ENCODE results near the gene TTYH3. TPM values are rescaled to one million over a fixed set of nuclear protein-coding genes. Genes with fewer than 3 reads are reported as not detected.

The TTYH3 gene
- total and polyA plus RNA-seq, 2 of the 8 experiments (the other 6 are each of a cell fraction or from before 2014, with no cell fraction given): 66.2 to 169 TPM

DNA sequence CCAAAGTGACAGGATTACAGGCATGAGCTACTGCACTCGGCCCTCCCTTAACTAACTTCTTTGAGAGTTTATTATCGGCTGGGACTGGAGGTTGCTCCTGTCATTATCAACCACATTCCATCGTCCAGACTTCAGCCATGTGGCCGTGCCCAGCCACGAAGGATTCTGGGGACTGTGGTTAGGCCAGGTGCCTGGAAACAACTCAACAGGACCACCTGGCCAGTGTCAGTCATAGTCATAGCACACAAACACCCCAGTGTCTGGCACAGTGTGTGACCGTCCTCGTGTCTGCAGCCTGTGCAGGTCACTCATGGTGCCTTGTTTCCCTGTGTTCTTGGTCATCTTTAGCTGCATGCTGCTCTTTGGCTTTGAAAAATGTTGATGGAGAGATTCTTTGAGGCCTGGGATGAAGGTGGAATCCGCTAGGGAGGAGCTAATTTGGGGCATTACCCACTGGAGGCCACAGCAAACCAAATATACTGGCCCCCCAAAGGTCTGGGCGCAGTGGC is 43.5 kb downstream of the TTYH3 start:
- Histone ChIP-seq H2AFZ (ENCODE audit: low read length) (no peak overlapping the region), H3K23ac (ENCODE audit: insufficient read length) (no peak overlapping the region), H3K14ac (ENCODE audit: insufficient read length) (no peak overlapping the region), H3K9ac (replicated peaks in 1 of 4; ENCODE audit: extremely low read depth in 1 of 4, low read depth in 3 of 4, low read length in 3 of 4) (no peak overlapping the region), H3K79me1 (ENCODE audit: low read depth, low read length) (no peaks in the 10 kb centered on the region), H3K18ac (ENCODE audit: extremely low read depth, low read length) (no peak overlapping the region), H2BK15ac (ENCODE audit: low read length) (no peak overlapping the region), H4K20me1 (replicated peaks in 1 of 2; ENCODE audit: control insufficient read depth in 1 of 2, insufficient read depth in 2 of 2, low read length in 2 of 2) (no peaks in the 10 kb centered on the region), H3K56ac (replicated peaks; ENCODE audit: insufficient read length, low read depth, low read length) (no peak overlapping the region), H2BK120ac (replicated peaks; ENCODE audit: low read depth, low read length) (no peak overlapping the region), H3K4me3 (ENCODE audit: extremely low read depth in 1 of 4, insufficient read depth in 2 of 4, low read depth in 3 of 4, low read length in 4 of 4) (no peak overlapping the region), H3K4me2 (ENCODE audit: insufficient read depth in 1 of 2, low read depth in 2 of 2, low read length in 2 of 2) (no peak overlapping the region), H2BK5ac (ENCODE audit: low read depth, low read length) (no peak overlapping the region), H3K27me3 (replicated peaks in 1 of 4; ENCODE audit: control insufficient read depth in 3 of 4, extremely low read depth in 1 of 4, insufficient read depth in 3 of 4, low read length in 3 of 4) (no peaks in the 10 kb centered on the region), H3K27ac (ENCODE audit: low read depth, low read length) (no peak overlapping the region), H4K91ac (replicated peaks; ENCODE audit: insufficient read length, low read length) (no peak overlapping the region), H4K5ac (ENCODE audit: insufficient read length, low read depth, low read length) (no peak overlapping the region), H3K79me2 (ENCODE audit: control insufficient read depth in 1 of 2, insufficient read depth in 2 of 2, low read length in 2 of 2) (no peaks in the 10 kb centered on the region), H4K8ac (ENCODE audit: extremely low read depth, insufficient read depth, low read length) (no peak overlapping the region), H3K9me3 (ENCODE audit: insufficient read depth in 2 of 2, low read depth in 1 of 2, low read length in 1 of 2) (no peaks in the 10 kb centered on the region), H2BK20ac (ENCODE audit: low read length) (no peak overlapping the region), H3K23me2 (ENCODE audit: low read depth, low read length) (no peaks in the 10 kb centered on the region), H3K4me1 (replicated peaks in 1 of 4; ENCODE audit: control insufficient read depth in 3 of 4, insufficient read depth in 4 of 4, low read length in 3 of 4) (no peaks in the 10 kb centered on the region), H2AK5ac (ENCODE audit: low read depth, low read length) (no peak overlapping the region), H3K36me3 (ENCODE audit: control insufficient read depth in 2 of 4, insufficient read depth in 4 of 4, low read length in 3 of 4) (no peaks in the 10 kb centered on the region), H3K4ac (replicated peaks; ENCODE audit: insufficient read length, low read depth, low read length) (no peak overlapping the region), H2BK12ac (ENCODE audit: low read depth, low read length) (no peak overlapping the region)
- DNase-seq (ENCODE audit: low read depth in 1 of 2, low spot score in 2 of 2): no peak
- POLR2A ChIA-PET (ENCODE audit: partially characterized antibody): no interaction called here
- FAIRE-seq: no peak
- WGBS, 2 experiments (ENCODE audit: extremely low coverage in 1 of 2, insufficient coverage in 1 of 2, insufficient read length in 1 of 2, insufficient replicate concordance in 2 of 2, low coverage in 1 of 2, low lambda C conversion rate in 2 of 2, missing lambda C conversion rate in 1 of 2): 83% methylated on average over 9 of the region's 9 CpGs; no CpG with 5 or more reads in 1 of the 2 experiments
- CTCF ChIA-PET (ENCODE audit: partially characterized antibody): interaction anchor here (0.6 kb wide), 1 partner anchor 201 kb away, joined by 3 read pairs; no protein-coding TSS in a partner anchor
- TF ChIP-seq CREB1 (IDR thresholded peaks at IDR 0.05) (no peak), EGR1 (IDR thresholded peaks at IDR 0.05; ENCODE audit: borderline replicate concordance, low read depth, low read length) (no peak), JUN (IDR thresholded peaks at IDR 0.05; ENCODE audit: low read depth, low read length) (no peak), RNF2 (IDR thresholded peaks at IDR 0.05; ENCODE audit: borderline replicate concordance, low read depth, low read length, missing control alignments, poor library complexity, severe bottlenecking) (no peak), MAFK (IDR thresholded peaks at IDR 0.05; ENCODE audit: low read depth, low read length) (no peak), SIX5 (IDR thresholded peaks at IDR 0.05; ENCODE audit: low read depth, low read length) (no peak), KDM1A (IDR thresholded peaks at IDR 0.05; ENCODE audit: borderline replicate concordance, low read length) (no peak), SRF (IDR thresholded peaks at IDR 0.05; ENCODE audit: low read depth, low read length) (no peak), RFX5 (IDR thresholded peaks at IDR 0.05; ENCODE audit: borderline replicate concordance, low read depth, low read length) (no peak), TAF7 (optimal IDR thresholded peaks at IDR 0.05; ENCODE audit: borderline replicate concordance, low read depth, low read length) (no peak), CBX5 (IDR thresholded peaks at IDR 0.05; ENCODE audit: low read depth, low read length) (no peak)
- TF ChIP-seq, protein P1, sequence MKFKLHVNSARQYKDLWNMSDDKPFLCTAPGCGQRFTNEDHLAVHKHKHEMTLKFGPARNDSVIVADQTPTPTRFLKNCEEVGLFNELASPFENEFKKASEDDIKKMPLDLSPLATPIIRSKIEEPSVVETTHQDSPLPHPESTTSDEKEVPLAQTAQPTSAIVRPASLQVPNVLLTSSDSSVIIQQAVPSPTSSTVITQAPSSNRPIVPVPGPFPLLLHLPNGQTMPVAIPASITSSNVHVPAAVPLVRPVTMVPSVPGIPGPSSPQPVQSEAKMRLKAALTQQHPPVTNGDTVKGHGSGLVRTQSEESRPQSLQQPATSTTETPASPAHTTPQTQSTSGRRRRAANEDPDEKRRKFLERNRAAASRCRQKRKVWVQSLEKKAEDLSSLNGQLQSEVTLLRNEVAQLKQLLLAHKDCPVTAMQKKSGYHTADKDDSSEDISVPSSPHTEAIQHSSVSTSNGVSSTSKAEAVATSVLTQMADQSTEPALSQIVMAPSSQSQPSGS (IDR thresholded peaks at IDR 0.05; ENCODE audit: low read length): no peak
- TF ChIP-seq, protein P2, sequence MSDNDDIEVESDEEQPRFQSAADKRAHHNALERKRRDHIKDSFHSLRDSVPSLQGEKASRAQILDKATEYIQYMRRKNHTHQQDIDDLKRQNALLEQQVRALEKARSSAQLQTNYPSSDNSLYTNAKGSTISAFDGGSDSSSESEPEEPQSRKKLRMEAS (IDR thresholded peaks at IDR 0.05): no peak

Measured in H1 (cell line).